HEK293T (cell line): ENCODE measurements around the gene CDC16.

Experiments used
- BHLHE40 ChIP-seq: fragments of 450-650 bp; IDR thresholded peaks from 2 replicates; pipeline ENCODE4 v1.6.1; 2016; ENCODE audit warnings: mild to moderate bottlenecking, moderate library complexity, borderline replicate concordance
- ELF4 ChIP-seq: fragments of 450-650 bp; IDR thresholded peaks from 2 replicates; pipeline ENCODE4 v1.6.1; 2017; ENCODE audit warnings: antibody characterized with exemption
- FOXA1 ChIP-seq: fragments of 450-650 bp; IDR thresholded peaks from 2 replicates; pipeline ENCODE4 v1.6.1; 2016; ENCODE audit warnings: mild to moderate bottlenecking
- HDGF ChIP-seq: fragments of 450-650 bp; IDR thresholded peaks from 2 replicates; pipeline ENCODE4 v1.6.1; 2017; ENCODE audit warnings: antibody characterized with exemption, borderline replicate concordance
- PKNOX1 ChIP-seq: fragments of 450-650 bp; IDR thresholded peaks from 2 replicates; pipeline ENCODE4 v1.6.1; 2016
- SUZ12 ChIP-seq: fragments of 450-650 bp; IDR thresholded peaks from 2 replicates; pipeline ENCODE4 v1.6.1; 2016; ENCODE audit warnings: mild to moderate bottlenecking
- TARDBP ChIP-seq: fragments of 450-650 bp; IDR thresholded peaks from 2 replicates; pipeline ENCODE4 v1.6.1; 2016
- ZNF384 ChIP-seq: fragments of 450-650 bp; IDR thresholded peaks from 2 replicates; pipeline ENCODE4 v1.6.1; 2016

- TF ChIP-seq BHLHE40, result no peak
- TF ChIP-seq TARDBP, result no peak
- TF ChIP-seq HDGF, result no peak
- TF ChIP-seq ZNF384, result no peak
- TF ChIP-seq SUZ12, result no peak
- TF ChIP-seq FOXA1, result no peak
- no peak for TF ChIP-seq ELF4
- no peak for TF ChIP-seq PKNOX1
These were observed 5.2 kb upstream of the CDC16 start for GRCh38 chr13:114229506-114229905.
